Uterus (tissue), 4 donors: ENCODE results near the gene LRGUK. TPM values are rescaled to one million over a fixed set of nuclear protein-coding genes. Genes with fewer than 3 reads are reported as not detected.

ENCODE experiments used
- DNase-seq, 2 donors: peaks; one replicate each; pipeline ENCODE4 v3.0.0-alpha.2; 2019 to 2020
- H3K27ac ChIP-seq, 2 donors: fragments of 200-600 bp; sonication (generic); 1 replicate in 1 of 2; 2 replicates in 1 of 2; pipeline ENCODE4 v1.5.1; 2016 to 2018
- H3K27me3 ChIP-seq, 2 donors: fragments of 200-600 bp; sonication (generic); one replicate each; pipeline ENCODE4 v1.5.1; 2018 to 2019; ENCODE audit warnings: control low read depth in 1 of 2
- H3K36me3 ChIP-seq, 2 donors: fragments of 200-600 bp; sonication (generic); one replicate each; pipeline ENCODE4 v1.5.1; 2019; ENCODE audit warnings: control low read depth in 1 of 2
- H3K4me1 ChIP-seq, 2 donors: fragments of 200-600 bp; sonication (generic); one replicate each; pipeline ENCODE4 v1.5.1; 2018 to 2019; ENCODE audit warnings: control low read depth in 1 of 2
- H3K4me3 ChIP-seq, 2 donors: fragments of 200-600 bp; sonication (generic); 1 replicate in 1 of 2; 2 replicates in 1 of 2; pipeline ENCODE4 v1.5.1; 2018 to 2019; ENCODE audit warnings: mild to moderate bottlenecking in 1 of 2
- H3K9me3 ChIP-seq, 2 donors: fragments of 200-600 bp; sonication (generic); one replicate each; pipeline ENCODE4 v1.5.1; 2019; ENCODE audit warnings: control low read depth in 1 of 2
- CTCF ChIP-seq, 4 experiments: fragments of 200-600 bp in 2 of 4; fragments of 450-650 bp in 2 of 4; sonication (generic) in 2 of 4; IDR thresholded peaks; one replicate each; pipeline ENCODE4 v1.5.1; 2016 to 2019; ENCODE audit warnings: antibody characterized with exemption in 4 of 4, mild to moderate bottlenecking in 2 of 4, moderate library complexity in 1 of 4
- POLR2A ChIP-seq, 2 donors: fragments of 450-650 bp; IDR thresholded peaks; one replicate each; pipeline ENCODE4 v1.6.1; 2016; ENCODE audit warnings: antibody characterized with exemption in 2 of 2, mild to moderate bottlenecking in 1 of 2, moderate library complexity in 1 of 2
- intact Hi-C: fragments of 100-400 bp; cut with DNase I; formaldehyde crosslinking; loops from one replicate; pipeline ENCODE4 v1.15.1; 2023; ENCODE audit warnings: low total_unique reads
- total RNA-seq, 4 donors: library from RNA; depleted of rRNA in 3 of 4; stranded (reverse); fragments of >200 nt in 3 of 4; gene quantifications; one replicate each; pipeline versions ENCODE4 v1.1.0 to v1.2.4, GENCODE V29; 2014 to 2023
- donor health status: DM: yes; HTN: yes; CAD: no.

LRGUK gene
- total RNA-seq, 4 donors from 2014 or later: 0.91 to 3.8 (median 1.3) TPM; not detected in 1

DNA sequence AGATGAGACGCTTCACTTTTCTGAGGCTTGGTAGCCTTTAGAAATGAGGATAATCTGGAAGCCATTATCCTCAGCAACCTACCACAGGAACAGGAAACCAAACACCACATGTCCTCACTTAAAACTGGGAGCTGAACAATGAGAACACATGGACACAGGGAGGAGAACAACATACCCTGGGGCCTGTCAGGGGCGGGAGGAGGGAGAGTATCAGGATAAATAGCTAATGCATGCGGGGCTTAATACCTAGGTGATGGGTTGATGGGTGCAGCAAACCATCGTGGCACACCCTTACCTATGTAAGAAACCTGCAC is 48.9 kb downstream of the LRGUK start:
- H3K27me3 ChIP-seq: no peaks in the 10 kb centered on the region
- H3K9me3 ChIP-seq: no peaks in the 10 kb centered on the region
- H3K36me3 ChIP-seq: no peaks in the 10 kb centered on the region
- DNase-seq: no peak
- intact Hi-C loops: no loop called here
- no peak overlapping the region for H3K4me3 ChIP-seq
- no peaks in the 10 kb centered on the region for H3K4me1 ChIP-seq
- TF ChIP-seq CTCF (IDR thresholded peaks at IDR 0.05) (no peak), POLR2A (IDR thresholded peaks at IDR 0.05) (no peak)
- no peak overlapping the region for H3K27ac ChIP-seq

DNA sequence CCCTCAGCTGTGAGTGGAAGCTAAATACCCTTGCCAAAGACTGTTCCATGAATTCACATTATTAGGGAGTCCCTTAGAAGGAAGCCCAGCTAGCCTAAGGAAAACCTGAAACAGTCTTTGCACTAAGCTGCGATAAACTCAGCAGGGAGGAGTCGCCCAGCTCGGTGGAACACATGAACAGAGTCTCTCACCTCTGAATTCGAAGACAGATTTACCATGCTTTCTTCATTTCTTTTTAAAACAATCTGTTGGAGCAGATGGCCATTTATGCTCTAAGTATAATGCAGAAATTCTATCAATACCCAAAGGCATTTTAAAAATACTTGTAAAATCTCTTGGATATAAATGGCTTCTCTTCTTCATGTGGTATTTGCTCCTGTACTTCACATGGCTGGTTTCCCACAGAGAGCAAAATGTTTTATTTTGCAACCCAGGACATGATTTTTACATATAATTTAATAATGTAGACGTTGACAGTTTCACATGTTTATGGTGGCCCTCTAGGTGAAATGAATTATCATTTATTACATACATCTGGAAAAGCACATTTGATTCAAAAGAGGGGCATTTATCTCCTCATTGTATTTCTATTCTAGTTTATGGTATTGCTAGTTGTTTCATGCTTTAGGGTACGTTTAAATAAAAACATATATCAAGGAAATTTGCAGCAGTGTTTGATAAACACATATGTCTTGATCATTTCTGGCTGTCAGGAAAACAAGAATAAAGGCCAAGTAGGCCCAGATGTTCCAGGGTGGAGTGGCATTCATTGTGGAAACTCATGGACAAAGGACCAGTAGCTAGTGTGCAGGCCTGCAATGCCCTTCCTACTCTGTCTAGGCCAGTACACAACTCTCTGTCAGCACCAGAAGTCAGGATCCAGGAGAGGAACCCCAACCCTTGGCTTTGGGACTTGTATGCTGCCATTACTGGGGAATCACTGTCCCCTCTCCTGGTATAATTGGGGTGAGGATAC is 52.2 kb downstream of the LRGUK start:
- TF ChIP-seq POLR2A (IDR thresholded peaks at IDR 0.05) (no peak), CTCF (IDR thresholded peaks at IDR 0.05) (no peak)
- Histone ChIP-seq H3K4me1 (no peaks in the 10 kb centered on the region), H3K27me3 (no peaks in the 10 kb centered on the region), H3K36me3 (no peaks in the 10 kb centered on the region), H3K27ac (no peak overlapping the region), H3K9me3 (no peaks in the 10 kb centered on the region), H3K4me3 (no peak overlapping the region)
- DNase-seq: no peak
- intact Hi-C loops: no loop called here

GRCh38 chr7:134180376-134180775 is 53.2 kb downstream of the LRGUK start:
- DNase-seq: no peak
- H3K36me3 ChIP-seq: no peaks in the 10 kb centered on the region
- H3K4me1 ChIP-seq: no peaks in the 10 kb centered on the region
- no peak overlapping the region for H3K4me3 ChIP-seq
- intact Hi-C loops: no loop called here
- no peak overlapping the region for H3K27ac ChIP-seq
- no peaks in the 10 kb centered on the region for H3K27me3 ChIP-seq
- no peaks in the 10 kb centered on the region for H3K9me3 ChIP-seq
- TF ChIP-seq POLR2A (IDR thresholded peaks at IDR 0.05) (no peak), CTCF (IDR thresholded peaks at IDR 0.05) (no peak)

DNA sequence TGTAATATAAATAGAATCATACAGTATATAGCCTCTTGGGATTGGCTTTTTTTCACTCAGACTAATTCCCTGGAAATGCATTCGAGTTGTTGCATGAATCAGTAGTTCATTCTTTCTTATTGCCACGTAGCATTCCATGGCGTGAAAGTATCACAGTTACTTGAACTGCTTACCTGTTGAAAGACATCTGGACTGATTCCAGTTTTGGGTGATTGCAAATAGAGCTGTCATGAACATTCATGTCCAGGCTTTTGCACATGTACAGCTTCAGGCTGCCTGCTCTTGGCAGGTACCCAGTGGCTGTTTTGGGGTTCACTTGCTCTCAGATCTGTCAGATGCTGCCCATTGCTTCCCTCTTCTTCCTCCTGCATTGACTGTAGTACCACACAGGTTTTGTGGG is 54.9 kb downstream of the LRGUK start:
- Histone ChIP-seq H3K36me3 (no peaks in the 10 kb centered on the region), H3K27ac (no peak overlapping the region), H3K9me3 (no peaks in the 10 kb centered on the region), H3K4me3 (no peak overlapping the region), H3K4me1 (no peaks in the 10 kb centered on the region), H3K27me3 (no peaks in the 10 kb centered on the region)
- intact Hi-C loops: no loop called here
- TF ChIP-seq CTCF (IDR thresholded peaks at IDR 0.05) (no peak), POLR2A (IDR thresholded peaks at IDR 0.05) (no peak)
- DNase-seq: no peak

- intact Hi-C loops: no loop called here
Observed at GRCh38 chr7:134184767-134185166, 57.6 kb downstream of the LRGUK start.

More at GRCh38 chr7:134184767-134185166, 57.6 kb downstream of the LRGUK start:
- no peak for TF ChIP-seq CTCF (IDR thresholded peaks at IDR 0.05)
- TF ChIP-seq POLR2A (IDR thresholded peaks at IDR 0.05): no peak
- no peak for DNase-seq
- Histone ChIP-seq H3K9me3 (no peaks in the 10 kb centered on the region), H3K36me3 (no peaks in the 10 kb centered on the region), H3K4me3 (no peak overlapping the region), H3K4me1 (no peaks in the 10 kb centered on the region), H3K27me3 (no peaks in the 10 kb centered on the region), H3K27ac (no peak overlapping the region)
